DND-41 (cell line): Measurements from ENCODE around the gene CACNA2D4.

Source experiments
- ATAC-seq: fragments of 200-7000 bp; cut with Tn5 transposase; 3 replicates; pipeline ENCODE4 v1.9.1; 2021; ENCODE audit warnings: low read depth; ENCODE audit not compliant: insufficient read depth
- DNase-seq: peaks from one replicate; pipeline ENCODE4 v3.0.0-alpha.2; 2020
- H2AFZ ChIP-seq: 2 replicates; pipeline ENCODE4 v1.6.0; 2012; ENCODE audit warnings: low read depth, low read length
- H3K27ac ChIP-seq: 2 replicates; pipeline ENCODE4 v1.5.1; 2012; ENCODE audit warnings: low read length, inconsistent platforms
- H3K27me3 ChIP-seq: fragments of 200-600 bp; sonication (generic); 2 replicates; pipeline ENCODE4 v1.6.0; 2012; ENCODE audit warnings: low read length, mild to moderate bottlenecking, inconsistent platforms; ENCODE audit not compliant: insufficient read depth, poor library complexity
- H3K36me3 ChIP-seq: 2 replicates; pipeline ENCODE4 v1.5.1; 2012; ENCODE audit warnings: low read length, inconsistent platforms; ENCODE audit not compliant: insufficient read depth
- H3K4me1 ChIP-seq: 2 replicates; pipeline ENCODE4 v1.5.1; 2012; ENCODE audit warnings: mild to moderate bottlenecking, low read length; ENCODE audit not compliant: insufficient read depth
- H3K4me2 ChIP-seq: 2 replicates; pipeline ENCODE4 v1.6.0; 2012; ENCODE audit warnings: mild to moderate bottlenecking, moderate library complexity, low read length, inconsistent platforms; ENCODE audit not compliant: insufficient read depth
- H3K4me3 ChIP-seq, 2 experiments: fragments of 200-600 bp in 1 of 2; shearing (Covaris generic) in 1 of 2; 2 replicates each; pipeline ENCODE4 v1.5.1; 2012 to 2016; ENCODE audit warnings: inconsistent platforms in 2 of 2, low read length in 2 of 2, mild to moderate bottlenecking in 2 of 2, low read depth in 1 of 2, moderate library complexity in 1 of 2
- H3K79me2 ChIP-seq: 2 replicates; pipeline ENCODE4 v1.6.0; 2012; ENCODE audit warnings: low read length, inconsistent platforms; ENCODE audit not compliant: insufficient read depth
- H3K9ac ChIP-seq: 2 replicates; pipeline ENCODE4 v1.6.0; 2012; ENCODE audit warnings: low read depth, mild to moderate bottlenecking, inconsistent platforms, low read length, moderate library complexity
- H3K9me3 ChIP-seq: 2 replicates; pipeline ENCODE4 v1.5.1; 2012; ENCODE audit warnings: low read length, moderate library complexity, mild to moderate bottlenecking, inconsistent platforms; ENCODE audit not compliant: insufficient read depth, severe bottlenecking
- H4K20me1 ChIP-seq: 2 replicates; pipeline ENCODE4 v1.6.0; 2012; ENCODE audit warnings: low read length; ENCODE audit not compliant: insufficient read depth
- CTCF ChIP-seq: IDR thresholded peaks from 2 replicates; pipeline ENCODE4 v1.5.1; 2012; ENCODE audit warnings: borderline replicate concordance, low read length, moderate library complexity, mild to moderate bottlenecking; ENCODE audit not compliant: poor library complexity, severe bottlenecking; ENCODE audit errors: extremely low read depth
- EZH2 ChIP-seq: IDR thresholded peaks from 3 replicates; pipeline ENCODE4 v1.6.1; 2012; ENCODE audit warnings: borderline replicate concordance, low read depth, mild to moderate bottlenecking, moderate library complexity, low read length, inconsistent platforms; ENCODE audit not compliant: severe bottlenecking

Gene CACNA2D4

GRCh38 chr12:1918081-1918883 lies at the start of gene CACNA2D4:
CACNA2D4 (minus strand) TSS chr12:1918652; CDS start chr12:1918473, 179 bp downstream.
- no peak for ATAC-seq
- Histone ChIP-seq H2AFZ (no peak within 1 kb of the TSS), H3K4me3 (no peak within 1 kb of the TSS), H3K9ac (no peak within 1 kb of the TSS), H3K27me3 (peaks cover 8% of the 10 kb centered on the region), H3K36me3 (no peaks in the 10 kb centered on the region), H3K9me3 (no peaks in the 10 kb centered on the region), H3K4me2 (no peak within 1 kb of the TSS), H3K79me2 (no peaks in the 10 kb centered on the region), H3K4me1 (peaks cover 27% of the 10 kb centered on the region), H3K27ac (no peak within 1 kb of the TSS), H4K20me1 (no peaks in the 10 kb centered on the region)
- no peak for DNase-seq
- TF ChIP-seq CTCF = no peak

- Histone ChIP-seq H3K9ac (no peak overlapping the region), H3K4me3 (no peak overlapping the region), H3K4me1 (no peaks in the 10 kb centered on the region), H3K4me2 (no peak overlapping the region), H2AFZ (no peak overlapping the region), H3K27ac (no peak overlapping the region), H3K9me3 (no peaks in the 10 kb centered on the region), H3K27me3 (no peaks in the 10 kb centered on the region), H3K36me3 (peaks cover 39% of the 10 kb centered on the region), H4K20me1 (no peaks in the 10 kb centered on the region), H3K79me2 (no peaks in the 10 kb centered on the region)
- TF ChIP-seq EZH2 (no peak), CTCF (no peak)
- ATAC-seq = no peak
- no peak for DNase-seq
Observed at GRCh38 chr12:1966561-1967226, 48.2 kb upstream of the CACNA2D4 start.

GRCh38 chr12:1965916-1966315 lies 47.5 kb upstream of the CACNA2D4 start:
- H3K36me3 ChIP-seq = peaks cover 41% of the 10 kb centered on the region
- no peaks in the 10 kb centered on the region for H4K20me1 ChIP-seq
- H2AFZ ChIP-seq = no peak overlapping the region
- no peaks in the 10 kb centered on the region for H3K9me3 ChIP-seq
- H3K4me3 ChIP-seq = no peak overlapping the region
- H3K27ac ChIP-seq = no peak overlapping the region
- DNase-seq (no peak), ATAC-seq (no peak)
- no peaks in the 10 kb centered on the region for H3K4me1 ChIP-seq
- TF ChIP-seq CTCF (no peak), EZH2 (no peak)
- no peak overlapping the region for H3K4me2 ChIP-seq
- H3K27me3 ChIP-seq = no peaks in the 10 kb centered on the region
- no peaks in the 10 kb centered on the region for H3K79me2 ChIP-seq
- H3K9ac ChIP-seq = no peak overlapping the region
